HepG2 (cell line): ENCODE results near the gene PLXNA4. TPM values are rescaled to one million over a fixed set of nuclear protein-coding genes. Genes with fewer than 3 reads are reported as not detected.

Experiments used
- ATAC-seq: fragments of 200-7000 bp; cut with Tn5 transposase; 3 replicates; pipeline ENCODE4 v1.9.1; 2020; ENCODE audit warnings: mild to moderate bottlenecking, moderate library complexity
- BruUV-seq: library from RNA; stranded (reverse); fragments of 400-500 nt; replicated peaks from 2 replicates; lab custom pipeline; 2021; lab: Mats Ljungman, UMichigan
- CTCF ChIA-PET: fragments of 300-600 bp; formaldehyde crosslinking; extraction: SDS; loops from one replicate; lab custom pipeline; 2021; ENCODE audit warnings: low total read pairs, inconsistent platforms, low intra/inter-chr PET ratio; lab: Yijun Ruan, JAX
- POLR2A ChIA-PET: fragments of 350-600 bp; sonication (Branson Sonifier 250); formaldehyde crosslinking; loops from one replicate; lab custom pipeline; 2020; ENCODE audit warnings: antibody characterized with exemption, inconsistent platforms; lab: Yijun Ruan, JAX
- DNase-seq: peaks from one replicate; pipeline ENCODE4 v3.0.0-alpha.2; 2015; ENCODE audit warnings: low spot score
- FAIRE-seq: peaks from 3 replicates; lab custom pipeline; 2011; peaks lifted over from hg19 to GRCh38; lab: Jason Lieb, UNC
- H2AFZ ChIP-seq: one replicate; pipeline ENCODE4 v1.6.1; 2011; ENCODE audit warnings: low read length, inconsistent platforms
- H3K27ac ChIP-seq: fragments of 300-600 bp; 3 replicates; pipeline ENCODE4 v1.8.0; 2011; ENCODE audit warnings: mixed run types, mild to moderate bottlenecking, mixed read lengths, low read length, inconsistent platforms; ENCODE audit not compliant: insufficient read depth; ENCODE audit errors: extremely low read length
- H3K27me3 ChIP-seq, 2 experiments: fragments of 200-600 bp in 1 of 2; 2 replicates in 1 of 2; 3 replicates in 1 of 2; pipeline versions ENCODE4 v1.6.0 to v1.8.0; 2011; ENCODE audit warnings: low read length in 2 of 2, mild to moderate bottlenecking in 2 of 2, moderate library complexity in 2 of 2, inconsistent platforms in 1 of 2; ENCODE audit not compliant: insufficient read depth in 2 of 2, control insufficient read depth in 1 of 2
- H3K36me3 ChIP-seq, 2 experiments: fragments of 200-600 bp in 1 of 2; replicated peaks in 1 of 2; 2 replicates in 1 of 2; 3 replicates in 1 of 2; pipeline versions ENCODE4 v1.5.1 to v1.8.0; 2011; ENCODE audit warnings: low read length in 2 of 2, inconsistent platforms in 1 of 2; ENCODE audit not compliant: insufficient read depth in 2 of 2, control insufficient read depth in 1 of 2
- H3K4me1 ChIP-seq: 2 replicates; pipeline ENCODE4 v1.5.1; 2012; ENCODE audit warnings: low read length, inconsistent platforms; ENCODE audit not compliant: insufficient read depth
- H3K4me2 ChIP-seq: 2 replicates; pipeline ENCODE4 v1.6.0; 2011; ENCODE audit warnings: low read depth, low read length, inconsistent platforms
- H3K4me3 ChIP-seq, 3 experiments: fragments of 200-600 bp in 1 of 3; sonication (generic), shearing (Covaris generic) in 1 of 3; replicated peaks in 1 of 3; 2 replicates each; pipeline ENCODE4 v1.5.1; 2011 to 2016; ENCODE audit warnings: low read length in 3 of 3, inconsistent platforms in 2 of 3, low read depth in 2 of 3, mild to moderate bottlenecking in 2 of 3, control low read depth in 1 of 3, mixed read lengths in 1 of 3; ENCODE audit not compliant: insufficient read depth in 1 of 3
- H3K79me2 ChIP-seq: one replicate; pipeline ENCODE4 v1.6.1; 2011; ENCODE audit warnings: low read length, inconsistent platforms; ENCODE audit not compliant: insufficient read depth
- H3K9ac ChIP-seq: 2 replicates; pipeline ENCODE4 v1.6.0; 2011; ENCODE audit warnings: mild to moderate bottlenecking, low read depth, low read length, inconsistent platforms; ENCODE audit not compliant: insufficient read depth
- H3K9me3 ChIP-seq: 2 replicates; pipeline ENCODE4 v1.5.1; 2012; ENCODE audit warnings: mild to moderate bottlenecking, low read length
- H4K20me1 ChIP-seq: 2 replicates; pipeline ENCODE4 v1.6.0; 2011; ENCODE audit warnings: inconsistent platforms, mild to moderate bottlenecking, low read length, moderate library complexity; ENCODE audit not compliant: insufficient read depth
- BCL6 ChIP-seq: IDR thresholded peaks from 2 replicates; pipeline ENCODE4 v1.6.1; 2016; ENCODE audit warnings: missing genetic modification reagents, missing compliant biosample characterization
- BRD4 ChIP-seq: sonication (generic); formaldehyde crosslinking; IDR thresholded peaks from 2 replicates; pipeline ENCODE4 v1.4.0; 2020; ENCODE audit warnings: missing genetic modification reagents
- CEBPB ChIP-seq: IDR thresholded peaks from 2 replicates; pipeline ENCODE4 v1.6.1; 2011; ENCODE audit warnings: low read depth, low read length, improper control_type of control experiment, borderline replicate concordance
- DMAP1 ChIP-seq: IDR thresholded peaks from 2 replicates; pipeline ENCODE4 v1.6.1; 2016
- FOXM1 ChIP-seq: sonication (generic); formaldehyde crosslinking; IDR thresholded peaks from 2 replicates; pipeline ENCODE4 v1.5.0; 2020; ENCODE audit warnings: missing genetic modification reagents
- GTF2F1 ChIP-seq: fragments of 150-350 bp; IDR thresholded peaks from 2 replicates; pipeline ENCODE4 v1.6.1; 2014; ENCODE audit warnings: low read length
- HOXD1 ChIP-seq: sonication (generic); formaldehyde crosslinking; IDR thresholded peaks from 2 replicates; pipeline ENCODE4 v1.5.0; 2020; ENCODE audit warnings: missing genetic modification reagents
- MXI1 ChIP-seq: IDR thresholded peaks from 3 replicates; pipeline ENCODE4 v1.6.1; 2012; ENCODE audit warnings: low read depth, low read length, inconsistent platforms, borderline replicate concordance
- NCOA5 ChIP-seq: sonication (generic); formaldehyde crosslinking; IDR thresholded peaks from 2 replicates; pipeline ENCODE4 v1.4.0; 2020; ENCODE audit warnings: missing genetic modification reagents
- PHF8 ChIP-seq: sonication (generic); formaldehyde crosslinking; IDR thresholded peaks from 2 replicates; pipeline ENCODE4 v1.5.0; 2020; ENCODE audit warnings: missing genetic modification reagents
- REXO4 ChIP-seq: sonication (generic); formaldehyde crosslinking; IDR thresholded peaks from 2 replicates; pipeline ENCODE4 v1.8.0; 2022; ENCODE audit warnings: missing genetic modification reagents, mild to moderate bottlenecking, borderline replicate concordance
- SMAD3 ChIP-seq: sonication (generic); formaldehyde crosslinking; IDR thresholded peaks from 2 replicates; pipeline ENCODE4 v1.4.0; 2020; ENCODE audit warnings: missing genetic modification reagents
- ZKSCAN1 ChIP-seq: fragments of 150-350 bp; IDR thresholded peaks from 2 replicates; pipeline ENCODE4 v1.6.1; 2014; ENCODE audit warnings: low read length
- ZNF343 ChIP-seq: sonication (generic); formaldehyde crosslinking; IDR thresholded peaks from 2 replicates; pipeline ENCODE4 v1.4.0; 2020; ENCODE audit warnings: mild to moderate bottlenecking, missing genetic modification reagents
- ZNF629 ChIP-seq: sonication (generic); formaldehyde crosslinking; conservative IDR thresholded peaks from 2 replicates; pipeline ENCODE4 v1.5.0; 2020; ENCODE audit warnings: missing genetic modification reagents
- ZSCAN25 ChIP-seq: sonication (generic); formaldehyde crosslinking; IDR thresholded peaks from 2 replicates; pipeline ENCODE4 v1.8.0; 2022; ENCODE audit warnings: mild to moderate bottlenecking, missing genetic modification reagents
- WGBS: methylation state at CpG from one replicate; pipeline ENCODE4 v1.1.6; 2017; ENCODE audit warnings: low lambda C conversion rate; 5-methylcytosine and 5-hydroxymethylcytosine counted together
- in situ Hi-C: cut with HindIII; loops from 2 replicates; pipeline ENCODE4 v1.10.0; 2017; ENCODE audit warnings: low pct_unique_long_range_greater_than_20kb; ENCODE audit not compliant: extremely low pct_ligation_motif_present
- intact Hi-C: fragments of 100-400 bp; cut with micrococcal nuclease; formaldehyde crosslinking; loops from one replicate; pipeline ENCODE4 v1.10.0; 2022; ENCODE audit not compliant: unreplicated experiment
- polyA plus RNA-seq, 8 experiments: library from polyadenylated mRNA; depleted of rRNA in 3 of 8; stranded (reverse) in 7 of 8; unstranded in 1 of 8; fragments of >200 nt; fragmentation: Illumina TruSeq in 4 of 8; extraction: Trizol in 4 of 8; gene quantifications; 2 replicates each; pipeline versions ENCODE4 v1.2.1 to v1.2.3, GENCODE V29; 2011 to 2016; ENCODE audit warnings: low read depth in 4 of 8, missing spikeins in 1 of 8, mixed read lengths in 1 of 8; ENCODE audit not compliant: insufficient read depth in 1 of 8
- total RNA-seq, 5 experiments: library from RNA; depleted of rRNA; stranded (reverse); fragments of >200 nt; fragmentation: Illumina TruSeq; extraction: Trizol; gene quantifications; 2 replicates each; pipeline ENCODE4 v1.2.3, GENCODE V29; 2016; ENCODE audit warnings: low read depth in 1 of 5
- TF ChIP-seq, protein P1 (sequence below): sonication (generic); formaldehyde crosslinking; IDR thresholded peaks from 2 replicates; pipeline ENCODE4 v1.9.0; 2021; ENCODE audit warnings: missing genetic modification reagents, borderline replicate concordance
- TF ChIP-seq, protein P2 (sequence below): sonication (generic); formaldehyde crosslinking; IDR thresholded peaks from 2 replicates; pipeline ENCODE4 v1.5.1; 2020; ENCODE audit warnings: missing genetic modification reagents, mild to moderate bottlenecking, borderline replicate concordance

The PLXNA4 gene
- total and polyA plus RNA-seq, 2 of the 13 experiments (the other 11 are each of a cell fraction or from before 2014, with no cell fraction given), result 0.01 to 0.04 TPM

GRCh38 chr7:132103718-132104117, 472.6 kb downstream of the PLXNA4 start:
- H3K4me1 ChIP-seq, result no peaks in the 10 kb centered on the region
- ATAC-seq (no peak), DNase-seq (no peak), FAIRE-seq (no peak)
- no peak overlapping the region for H2AFZ ChIP-seq
- H3K4me3 ChIP-seq, result no peak overlapping the region
- intact Hi-C loops, result no loop called here
- TF ChIP-seq SMAD3 (CRISPR knock-in tag), result no peak
- no peak for TF ChIP-seq GTF2F1
- no peak for TF ChIP-seq ZSCAN25 (CRISPR knock-in tag)
- TF ChIP-seq DMAP1 (CRISPR knock-in tag), result no peak
- TF ChIP-seq CEBPB, result no peak
- no peak for TF ChIP-seq REXO4 (CRISPR knock-in tag)
- TF ChIP-seq NCOA5 (CRISPR knock-in tag), result no peak
- TF ChIP-seq ZKSCAN1, result no peak
- TF ChIP-seq ZNF343 (CRISPR knock-in tag), result no peak
- TF ChIP-seq, protein P1, sequence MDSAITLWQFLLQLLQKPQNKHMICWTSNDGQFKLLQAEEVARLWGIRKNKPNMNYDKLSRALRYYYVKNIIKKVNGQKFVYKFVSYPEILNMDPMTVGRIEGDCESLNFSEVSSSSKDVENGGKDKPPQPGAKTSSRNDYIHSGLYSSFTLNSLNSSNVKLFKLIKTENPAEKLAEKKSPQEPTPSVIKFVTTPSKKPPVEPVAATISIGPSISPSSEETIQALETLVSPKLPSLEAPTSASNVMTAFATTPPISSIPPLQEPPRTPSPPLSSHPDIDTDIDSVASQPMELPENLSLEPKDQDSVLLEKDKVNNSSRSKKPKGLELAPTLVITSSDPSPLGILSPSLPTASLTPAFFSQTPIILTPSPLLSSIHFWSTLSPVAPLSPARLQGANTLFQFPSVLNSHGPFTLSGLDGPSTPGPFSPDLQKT (CRISPR knock-in tag), result no peak
- TF ChIP-seq ZNF629 (CRISPR knock-in tag), result no peak
- TF ChIP-seq MXI1, result no peak
- TF ChIP-seq HOXD1, result no peak
- TF ChIP-seq FOXM1, result no peak
- TF ChIP-seq PHF8 (CRISPR knock-in tag), result no peak
- no peak for TF ChIP-seq BRD4
- TF ChIP-seq, protein P2, sequence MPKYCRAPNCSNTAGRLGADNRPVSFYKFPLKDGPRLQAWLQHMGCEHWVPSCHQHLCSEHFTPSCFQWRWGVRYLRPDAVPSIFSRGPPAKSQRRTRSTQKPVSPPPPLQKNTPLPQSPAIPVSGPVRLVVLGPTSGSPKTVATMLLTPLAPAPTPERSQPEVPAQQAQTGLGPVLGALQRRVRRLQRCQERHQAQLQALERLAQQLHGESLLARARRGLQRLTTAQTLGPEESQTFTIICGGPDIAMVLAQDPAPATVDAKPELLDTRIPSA (CRISPR knock-in tag), result no peak
- TF ChIP-seq BCL6, result no peak
- no peaks in the 10 kb centered on the region for H3K79me2 ChIP-seq
- H3K9ac ChIP-seq, result no peak overlapping the region
- 3% methylated on average over 3 of the region's 3 CpGs for WGBS
- H3K9me3 ChIP-seq, result no peaks in the 10 kb centered on the region
- ChIA-PET POLR2A (no interaction called here), CTCF (no interaction called here)
- no peak overlapping the region for H3K27ac ChIP-seq
- H3K27me3 ChIP-seq, result peaks cover 2 to 9% of the 10 kb centered on the region in 2 experiments; a peak in 1 of 5 replicates
- H3K36me3 ChIP-seq, result no peaks in the 10 kb centered on the region
- in situ Hi-C loops, result no loop called here
- no peaks in the 10 kb centered on the region for H4K20me1 ChIP-seq
- H3K4me2 ChIP-seq, result no peak overlapping the region
- no TSS peak for BruUV-seq
